CD4-positive, alpha-beta T cell treated with Interleukin-1 beta for 1 hour (primary cell): ENCODE measurements around the gene TNIP1.

Source experiments
- DNase-seq, 2 donors: peaks; one replicate each; pipeline ENCODE4 v3.0.0-alpha.2; 2020 to 2022

TNIP1 gene

GRCh38 chr5:150989695-150990094 is 91.1 kb downstream of the TNIP1 start:
- no peak for DNase-seq

- no peak for DNase-seq
These were observed 93.1 kb downstream of the TNIP1 start for GRCh38 chr5:150987746-150988145.
